HG03378 (cell line): ENCODE results near the gene SEMA5A.

Experiments used
- ATAC-seq: cut with Tn5 transposase; IDR thresholded peaks from one replicate; pipeline ENCODE4 v1.9.1; 2021; ENCODE audit warnings: mild to moderate bottlenecking, moderate library complexity; ENCODE audit not compliant: unreplicated experiment

The SEMA5A gene

GRCh38 chr5:9479361-9479760, 66.5 kb downstream of the SEMA5A start:
- ATAC-seq = no peak

- ATAC-seq = no peak
These were observed 68.3 kb downstream of the SEMA5A start for GRCh38 chr5:9477537-9477936.

DNA sequence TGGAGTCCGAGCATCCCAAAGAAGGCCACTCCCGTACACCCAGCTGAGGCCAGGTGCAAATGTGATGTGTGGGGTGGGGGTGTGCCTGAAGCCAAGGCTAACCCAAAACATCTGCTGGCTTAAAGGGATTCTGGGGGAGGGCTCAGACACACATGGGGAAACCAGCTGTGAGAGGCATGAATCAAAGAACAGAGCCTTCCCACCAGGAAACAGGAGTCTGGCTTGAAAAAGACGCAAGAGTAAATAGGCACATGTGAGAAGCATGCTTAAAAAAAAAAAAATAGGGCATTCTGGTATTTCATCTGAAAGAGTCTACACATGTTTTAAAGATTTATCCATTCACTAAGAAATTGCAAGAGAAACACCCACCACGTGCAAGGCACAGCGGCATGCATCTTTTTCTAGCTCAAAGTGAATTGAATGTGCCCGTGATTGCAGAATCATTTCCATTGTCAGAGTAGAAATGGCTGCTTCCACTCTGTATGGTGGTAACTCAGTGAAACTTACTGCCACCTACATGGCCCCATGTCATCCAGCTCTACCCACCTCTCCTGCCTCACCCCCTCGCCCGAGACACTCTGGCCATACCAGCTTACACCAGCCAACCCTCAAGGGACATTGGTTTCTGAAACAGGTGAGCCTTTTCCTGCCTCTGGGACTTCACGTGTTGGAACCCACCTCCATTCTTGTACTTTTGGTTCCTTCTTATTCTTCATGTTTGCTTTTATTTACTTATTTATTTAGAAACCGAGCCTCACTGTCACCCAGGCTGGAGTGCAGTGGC, 71.5 kb downstream of the SEMA5A start:
- no peak for ATAC-seq

- ATAC-seq = no peak
These were observed 72.3 kb downstream of the SEMA5A start for GRCh38 chr5:9473624-9474023.

- ATAC-seq = no peak
These were observed 75.5 kb downstream of the SEMA5A start for GRCh38 chr5:9470410-9470809.

- no peak for ATAC-seq
These were observed 77.9 kb downstream of the SEMA5A start for GRCh38 chr5:9468060-9468388.

- no peak for ATAC-seq
These were observed 78.4 kb downstream of the SEMA5A start for GRCh38 chr5:9467199-9468059.

DNA sequence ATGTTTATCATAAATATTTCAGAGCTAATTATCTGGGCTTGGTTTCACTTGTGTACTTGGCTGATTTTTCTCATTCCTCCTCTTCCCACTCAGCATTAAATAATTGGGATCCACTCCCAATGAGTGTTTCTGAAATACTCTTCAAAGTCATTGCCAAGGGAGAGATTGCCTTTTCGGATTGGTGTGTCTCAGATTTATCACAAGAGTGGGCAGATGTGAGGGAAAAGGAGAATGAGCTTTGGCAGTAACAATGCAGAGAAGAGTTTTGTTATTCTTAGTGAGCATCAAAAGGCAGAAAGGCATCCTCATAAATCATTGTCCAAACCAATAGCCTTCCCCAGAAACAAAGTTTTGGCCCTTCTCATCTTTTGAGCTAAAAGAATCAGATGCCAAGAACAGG, 79.2 kb downstream of the SEMA5A start:
- no peak for ATAC-seq

GRCh38 chr5:9464478-9464877, 81.4 kb downstream of the SEMA5A start:
- no peak for ATAC-seq

- ATAC-seq = no peak
These were observed 83.8 kb downstream of the SEMA5A start for GRCh38 chr5:9462109-9462508.

- no peak for ATAC-seq
These were observed 84.8 kb downstream of the SEMA5A start for GRCh38 chr5:9460885-9461645.

- no peak for ATAC-seq
These were observed 89.3 kb downstream of the SEMA5A start for GRCh38 chr5:9456435-9457042.

GRCh38 chr5:9455826-9456434, 89.9 kb downstream of the SEMA5A start:
- ATAC-seq = no peak

DNA sequence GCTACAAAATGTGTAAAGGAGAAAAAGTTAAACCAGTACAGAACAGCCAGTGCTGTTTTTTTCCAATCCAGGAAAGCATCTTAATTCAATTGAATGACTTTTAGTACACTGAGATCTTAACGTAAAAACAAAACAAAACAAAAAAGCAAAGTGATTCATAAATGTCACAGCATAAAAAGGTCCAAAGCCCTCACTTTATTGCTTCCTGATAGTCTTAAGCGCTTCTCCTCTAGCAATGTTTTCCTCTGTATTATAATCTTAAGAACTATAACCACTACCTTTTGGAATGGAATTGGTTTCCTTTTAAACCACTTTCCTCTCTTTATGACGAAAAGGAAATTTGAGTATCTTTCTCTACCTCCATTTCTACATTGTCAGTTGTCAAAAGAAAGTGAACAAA, 91.4 kb downstream of the SEMA5A start:
- ATAC-seq = no peak

DNA sequence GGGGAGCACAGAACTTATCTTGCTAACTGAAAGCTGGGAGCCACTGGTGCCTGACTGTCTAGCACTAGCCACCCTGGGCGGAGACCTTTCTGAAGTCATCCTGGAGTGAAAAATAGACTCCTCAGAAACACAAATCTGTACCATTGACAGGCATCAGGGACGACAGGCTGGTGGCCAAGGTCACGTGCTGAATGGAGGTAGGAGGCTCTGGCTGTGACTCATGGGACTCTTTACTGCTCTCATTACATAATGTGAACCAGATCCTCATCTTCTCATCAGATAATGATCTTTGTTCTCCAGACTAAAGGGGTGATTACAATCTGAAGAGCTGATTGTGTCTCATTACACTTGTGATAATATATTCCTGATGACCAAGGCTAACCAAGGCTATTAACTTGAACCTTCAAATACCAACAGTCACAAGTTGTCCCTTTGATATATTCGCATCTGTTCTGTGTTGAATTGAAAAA, 91.8 kb downstream of the SEMA5A start:
- peak; percentile 48 for ATAC-seq

- ATAC-seq = no peak
These were observed 92.3 kb downstream of the SEMA5A start for GRCh38 chr5:9453480-9454011.

DNA sequence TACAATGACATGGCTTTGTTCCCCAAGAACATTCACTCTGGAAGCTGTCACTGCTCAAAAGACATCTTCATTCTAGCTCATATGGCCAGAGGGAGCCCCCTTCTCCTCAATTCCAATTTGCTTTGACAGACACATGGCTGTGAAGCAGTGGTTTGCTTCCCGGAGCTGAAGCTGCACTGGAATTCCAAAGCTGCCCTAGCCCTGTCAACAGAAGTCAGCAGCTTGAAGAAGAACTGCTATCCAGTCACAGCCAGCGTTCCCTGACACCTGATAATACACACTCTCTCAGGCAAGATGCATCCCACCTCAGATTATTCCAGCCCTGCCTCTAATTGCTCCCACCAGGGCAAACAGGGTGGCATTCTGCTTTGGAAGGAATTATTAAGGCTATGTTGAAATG, 93.7 kb downstream of the SEMA5A start:
- no peak for ATAC-seq

GRCh38 chr5:9451037-9451436, 94.8 kb downstream of the SEMA5A start:
- no peak for ATAC-seq

GRCh38 chr5:9447691-9448090, 98.2 kb downstream of the SEMA5A start:
- no peak for ATAC-seq

DNA sequence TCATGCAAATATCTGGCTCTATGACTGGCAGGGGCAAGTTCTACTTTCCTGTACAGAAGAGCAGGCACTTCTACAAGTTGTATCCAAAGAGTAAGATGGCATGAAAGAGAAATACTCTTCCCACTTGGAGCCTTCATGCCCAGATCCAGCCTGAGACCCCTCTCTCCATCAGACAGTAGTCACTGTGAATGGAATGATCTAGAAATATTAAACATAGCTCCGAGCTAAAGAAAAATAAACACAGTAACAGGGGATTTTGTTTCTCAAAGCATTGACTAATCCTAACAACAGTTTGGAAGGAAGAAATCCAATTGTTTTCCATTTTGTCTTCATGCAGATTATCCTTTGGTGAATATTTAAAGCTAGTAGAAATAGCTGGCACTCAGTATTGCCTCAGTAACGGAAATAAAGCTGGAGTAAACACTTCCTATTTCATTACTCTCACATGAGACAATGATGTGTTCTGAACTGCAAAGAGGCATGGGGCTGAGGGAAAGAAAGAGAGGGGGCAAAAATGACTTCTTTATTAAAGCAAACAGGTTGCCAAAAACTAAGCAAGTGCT, 100.0 kb downstream of the SEMA5A start:
- ATAC-seq = no peak
